Measurements from ENCODE around the gene TEX11.
"Not testable (repeated sequence)": the region's sequence is repeated elsewhere in the genome, so short reads cannot be mapped to it uniquely, and the experiment has no call there.

Gene TEX11

GRCh38 chrX:70755850-70756249 lies 152.7 kb downstream of the TEX11 start:
- Histone ChIP-seq H3K36me3 (replicated peaks; ENCODE audit: insufficient read depth, low read length) (no peaks in the 10 kb centered on the region), H3K9me2 (replicated peaks; ENCODE audit: insufficient read depth, low read length) (no peaks in the 10 kb centered on the region), H3K4me3 (ENCODE audit: low read length) (no peak overlapping the region), H3K27me3 (replicated peaks; ENCODE audit: insufficient read depth, low read length) (no peaks in the 10 kb centered on the region), H3F3A (ENCODE audit: insufficient read depth, low read length) (no peaks in the 10 kb centered on the region), H2AFZ (ENCODE audit: low read length) (no peak overlapping the region), H3K9ac (ENCODE audit: low read length) (no peak overlapping the region), H3K27ac (ENCODE audit: low read length) (no peak overlapping the region), H3K9me3 (replicated peaks; ENCODE audit: insufficient read depth, low read length) (no peaks in the 10 kb centered on the region), H3K79me2 (ENCODE audit: low read length) (no peaks in the 10 kb centered on the region), H3K4me2 (ENCODE audit: low read depth, low read length) (no peak overlapping the region), H4K20me1 (ENCODE audit: insufficient read depth, low read length) (no peaks in the 10 kb centered on the region), H3K4me1 (ENCODE audit: low read length) (no peaks in the 10 kb centered on the region)
- peak; percentile 6 for DNase-seq
- TF ChIP-seq CTCF (IDR thresholded peaks at IDR 0.05; ENCODE audit: low read length): no peak
- no peak for TF ChIP-seq EZH2 (optimal IDR thresholded peaks at IDR 0.05; ENCODE audit: low read depth, low read length)

GRCh38 chrX:70754169-70754848 lies 154.2 kb downstream of the TEX11 start:
- Histone ChIP-seq H3K4me1 (ENCODE audit: low read length) (no peaks in the 10 kb centered on the region), H3K79me2 (ENCODE audit: low read length) (no peaks in the 10 kb centered on the region), H3K36me3 (replicated peaks; ENCODE audit: insufficient read depth, low read length) (no peaks in the 10 kb centered on the region), H3K27me3 (replicated peaks; ENCODE audit: insufficient read depth, low read length) (no peaks in the 10 kb centered on the region), H3K9me2 (replicated peaks; ENCODE audit: insufficient read depth, low read length) (no peaks in the 10 kb centered on the region), H3K9ac (ENCODE audit: low read length) (no peak overlapping the region), H4K20me1 (ENCODE audit: insufficient read depth, low read length) (no peaks in the 10 kb centered on the region), H3K4me2 (ENCODE audit: low read depth, low read length) (no peak overlapping the region), H3K27ac (ENCODE audit: low read length) (no peak overlapping the region), H3K9me3 (replicated peaks; ENCODE audit: insufficient read depth, low read length) (no peaks in the 10 kb centered on the region), H3K4me3 (ENCODE audit: low read length) (no peak overlapping the region), H3F3A (ENCODE audit: insufficient read depth, low read length) (no peaks in the 10 kb centered on the region), H2AFZ (ENCODE audit: low read length) (no peak overlapping the region)
- TF ChIP-seq EZH2phosphoT487 (IDR thresholded peaks at IDR 0.05; ENCODE audit: low read length): no peak
- no peak for TF ChIP-seq EZH2 (optimal IDR thresholded peaks at IDR 0.05; ENCODE audit: low read depth, low read length)
- TF ChIP-seq CTCF (IDR thresholded peaks at IDR 0.05; ENCODE audit: low read length): no peak
- DNase-seq: no peak

- not testable (repeated sequence) for DNase-seq; H3K9me2 ChIP-seq (replicated peaks; ENCODE audit: insufficient read depth, low read length)
Observed at GRCh38 chrX:70733774-70734173, 174.7 kb downstream of the TEX11 start.

GRCh38 chrX:70727961-70728360 lies 180.6 kb downstream of the TEX11 start:
- H4K20me1 ChIP-seq (ENCODE audit: insufficient read depth, low read length); H3K27me3 ChIP-seq (replicated peaks; ENCODE audit: insufficient read depth, low read length); DNase-seq; H3K4me2 ChIP-seq (ENCODE audit: low read depth, low read length); H3K36me3 ChIP-seq (replicated peaks; ENCODE audit: insufficient read depth, low read length); H2AFZ ChIP-seq (ENCODE audit: low read length); H3K79me2 ChIP-seq (ENCODE audit: low read length); H3K9me3 ChIP-seq (replicated peaks; ENCODE audit: insufficient read depth, low read length); H3K9me2 ChIP-seq (replicated peaks; ENCODE audit: insufficient read depth, low read length); H3K4me1 ChIP-seq (ENCODE audit: low read length); H3K4me3 ChIP-seq (ENCODE audit: low read length); H3F3A ChIP-seq (ENCODE audit: insufficient read depth, low read length); H3K27ac ChIP-seq (ENCODE audit: low read length); H3K9ac ChIP-seq (ENCODE audit: low read length): not testable (repeated sequence)

More at GRCh38 chrX:70733774-70734173, 174.7 kb downstream of the TEX11 start:
- H2AFZ ChIP-seq (ENCODE audit: low read length); H3K27me3 ChIP-seq (replicated peaks; ENCODE audit: insufficient read depth, low read length); H3K9ac ChIP-seq (ENCODE audit: low read length); H3K4me2 ChIP-seq (ENCODE audit: low read depth, low read length); H3K4me3 ChIP-seq (ENCODE audit: low read length); H3F3A ChIP-seq (ENCODE audit: insufficient read depth, low read length); H3K9me3 ChIP-seq (replicated peaks; ENCODE audit: insufficient read depth, low read length); H4K20me1 ChIP-seq (ENCODE audit: insufficient read depth, low read length); H3K36me3 ChIP-seq (replicated peaks; ENCODE audit: insufficient read depth, low read length); H3K27ac ChIP-seq (ENCODE audit: low read length); H3K79me2 ChIP-seq (ENCODE audit: low read length); H3K4me1 ChIP-seq (ENCODE audit: low read length): not testable (repeated sequence)

Data from MM.1S (cell line).